OCI-LY3 (cell line): ENCODE results near the gene TBC1D5.

Source experiments
- H2AFZ ChIP-seq: fragments of 200-600, 300-600 bp; shearing (Covaris generic); 2 replicates; pipeline ENCODE4 v1.6.0; 2014; ENCODE audit warnings: antibody characterized with exemption, low read depth, low read length
- H3K27ac ChIP-seq: fragments of 200-600, 300-600 bp; sonication (generic); 2 replicates; pipeline ENCODE4 v1.5.1; 2014; ENCODE audit warnings: mild to moderate bottlenecking, low read length, moderate library complexity, mixed read lengths
- H3K27me3 ChIP-seq: fragments of 200-600, 300-600 bp; sonication (generic); 2 replicates; pipeline ENCODE4 v1.6.1; 2014; ENCODE audit warnings: low read depth, low read length, mixed read lengths
- H3K36me3 ChIP-seq: fragments of 200-600, 300-600 bp; sonication (generic); replicated peaks from 2 replicates; pipeline ENCODE3; 2014; ENCODE audit warnings: low read depth, low read length, mixed read lengths
- H3K4me1 ChIP-seq: fragments of 300-600, 200-600 bp; sonication (generic); 2 replicates; pipeline ENCODE4 v1.6.1; 2014; ENCODE audit warnings: low read length, mixed read lengths
- H3K4me2 ChIP-seq: fragments of 200-600, 300-600 bp; sonication (generic); 2 replicates; pipeline ENCODE4 v1.6.1; 2014; ENCODE audit warnings: low read length, mixed read lengths
- H3K4me3 ChIP-seq: fragments of 300-600, 200-600 bp; sonication (generic); 2 replicates; pipeline ENCODE4 v1.5.1; 2014; ENCODE audit warnings: antibody characterized with exemption, mild to moderate bottlenecking, low read length, moderate library complexity
- H3K79me2 ChIP-seq: fragments of 300-600, 200-600 bp; shearing (Covaris generic); 2 replicates; pipeline ENCODE4 v1.6.1; 2014; ENCODE audit warnings: mild to moderate bottlenecking, low read length, mixed read lengths
- H3K9ac ChIP-seq: fragments of 300-600, 200-600 bp; shearing (Covaris generic); 2 replicates; pipeline ENCODE4 v1.6.0; 2014; ENCODE audit warnings: mild to moderate bottlenecking, low read length, moderate library complexity
- H3K9me3 ChIP-seq: fragments of 200-600, 300-600 bp; shearing (Covaris generic); 2 replicates; pipeline ENCODE4 v1.6.1; 2014; ENCODE audit warnings: low read length, mixed read lengths; ENCODE audit not compliant: insufficient read depth
- H4K20me1 ChIP-seq: fragments of 200-600, 300-600 bp; sonication (generic); 2 replicates; pipeline ENCODE4 v1.6.1; 2016; ENCODE audit warnings: low read length, mixed read lengths; ENCODE audit not compliant: insufficient read depth
- EZH2phosphoT487 ChIP-seq: fragments of 200-600 bp; shearing (Covaris generic); IDR thresholded peaks from 2 replicates; pipeline ENCODE4 v1.6.1; 2018; ENCODE audit warnings: antibody characterized with exemption, mixed run types, low read depth
- TF ChIP-seq, protein P1 (sequence below): fragments of 200-600, 300-600 bp; sonication (generic); IDR thresholded peaks from 2 replicates; pipeline ENCODE4 v1.5.1; 2014; ENCODE audit warnings: antibody characterized with exemption, low read length, low read depth

TBC1D5 gene

DNA sequence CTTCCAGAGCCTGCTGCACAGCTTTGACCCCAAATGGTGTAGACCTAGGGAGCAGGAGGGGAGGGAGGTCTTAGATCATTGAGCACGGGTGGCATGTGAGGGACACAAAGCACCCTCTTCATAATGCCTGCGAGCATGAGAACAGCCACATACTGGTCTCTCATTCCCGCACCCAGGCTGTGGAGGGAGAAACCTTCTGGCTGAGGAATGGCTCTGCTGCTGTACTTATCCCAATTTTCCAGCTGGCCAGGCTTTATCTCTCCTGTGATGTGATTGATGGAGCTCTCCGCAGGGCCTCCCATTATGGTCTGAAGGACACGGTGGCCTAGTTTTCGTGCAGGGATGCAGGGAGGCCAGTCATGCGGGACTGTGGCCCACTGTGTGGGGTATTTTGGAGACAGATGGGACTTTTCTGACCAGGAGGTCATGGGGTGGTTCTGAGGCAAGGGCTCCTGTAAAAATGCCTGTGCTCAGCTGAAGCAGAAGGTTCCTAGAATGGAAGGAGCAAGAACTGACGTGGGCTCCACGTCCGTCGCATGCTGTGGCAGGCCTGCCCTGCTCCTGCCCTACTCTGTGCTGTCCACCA is 606.2 kb downstream of the TBC1D5 start:
- TF ChIP-seq, protein P1, sequence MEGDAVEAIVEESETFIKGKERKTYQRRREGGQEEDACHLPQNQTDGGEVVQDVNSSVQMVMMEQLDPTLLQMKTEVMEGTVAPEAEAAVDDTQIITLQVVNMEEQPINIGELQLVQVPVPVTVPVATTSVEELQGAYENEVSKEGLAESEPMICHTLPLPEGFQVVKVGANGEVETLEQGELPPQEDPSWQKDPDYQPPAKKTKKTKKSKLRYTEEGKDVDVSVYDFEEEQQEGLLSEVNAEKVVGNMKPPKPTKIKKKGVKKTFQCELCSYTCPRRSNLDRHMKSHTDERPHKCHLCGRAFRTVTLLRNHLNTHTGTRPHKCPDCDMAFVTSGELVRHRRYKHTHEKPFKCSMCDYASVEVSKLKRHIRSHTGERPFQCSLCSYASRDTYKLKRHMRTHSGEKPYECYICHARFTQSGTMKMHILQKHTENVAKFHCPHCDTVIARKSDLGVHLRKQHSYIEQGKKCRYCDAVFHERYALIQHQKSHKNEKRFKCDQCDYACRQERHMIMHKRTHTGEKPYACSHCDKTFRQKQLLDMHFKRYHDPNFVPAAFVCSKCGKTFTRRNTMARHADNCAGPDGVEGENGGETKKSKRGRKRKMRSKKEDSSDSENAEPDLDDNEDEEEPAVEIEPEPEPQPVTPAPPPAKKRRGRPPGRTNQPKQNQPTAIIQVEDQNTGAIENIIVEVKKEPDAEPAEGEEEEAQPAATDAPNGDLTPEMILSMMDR, result no peak
- no peak for TF ChIP-seq EZH2phosphoT487
- no peaks in the 10 kb centered on the region for H3K36me3 ChIP-seq
- H3K4me3 ChIP-seq, result no peak overlapping the region
- no peaks in the 10 kb centered on the region for H3K9me3 ChIP-seq
- H3K27me3 ChIP-seq, result peaks cover 3% of the 10 kb centered on the region; the same call in 1 of the 2 replicates
- H3K79me2 ChIP-seq, result no peaks in the 10 kb centered on the region
- no peak overlapping the region for H2AFZ ChIP-seq
- H3K4me2 ChIP-seq, result no peak overlapping the region
- no peaks in the 10 kb centered on the region for H4K20me1 ChIP-seq
- H3K27ac ChIP-seq, result no peak overlapping the region
- no peak overlapping the region for H3K9ac ChIP-seq
- H3K4me1 ChIP-seq, result no peaks in the 10 kb centered on the region

DNA sequence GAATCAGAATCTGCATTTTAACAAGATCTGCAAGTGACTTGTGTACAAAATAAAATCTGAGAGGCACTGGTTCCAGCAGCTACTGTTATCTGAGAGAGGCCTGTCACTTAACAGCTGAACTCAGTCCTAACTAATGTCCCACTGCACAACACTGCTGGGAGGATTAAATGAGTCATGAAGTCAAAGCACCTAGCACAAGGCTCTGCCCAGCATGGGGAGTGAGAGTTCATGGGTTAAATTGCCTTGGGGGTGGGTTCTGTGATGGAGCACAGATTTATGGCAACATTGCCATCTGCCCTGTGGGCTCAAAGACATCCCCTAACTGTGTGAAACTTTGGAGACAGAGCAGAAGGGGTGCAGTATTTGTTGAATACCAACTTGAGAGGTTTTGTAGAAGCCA is 606.7 kb downstream of the TBC1D5 start:
- H3K9ac ChIP-seq, result no peak overlapping the region
- no peaks in the 10 kb centered on the region for H4K20me1 ChIP-seq
- H2AFZ ChIP-seq, result no peak overlapping the region
- no peaks in the 10 kb centered on the region for H3K36me3 ChIP-seq
- H3K27ac ChIP-seq, result no peak overlapping the region
- H3K9me3 ChIP-seq, result no peaks in the 10 kb centered on the region
- H3K4me2 ChIP-seq, result no peak overlapping the region
- H3K4me1 ChIP-seq, result no peaks in the 10 kb centered on the region
- H3K79me2 ChIP-seq, result no peaks in the 10 kb centered on the region
- H3K4me3 ChIP-seq, result no peak overlapping the region
- no peak for TF ChIP-seq EZH2phosphoT487
- TF ChIP-seq, protein P1, result no peak
- peaks cover 3% of the 10 kb centered on the region; the same call in 1 of the 2 replicates for H3K27me3 ChIP-seq

DNA sequence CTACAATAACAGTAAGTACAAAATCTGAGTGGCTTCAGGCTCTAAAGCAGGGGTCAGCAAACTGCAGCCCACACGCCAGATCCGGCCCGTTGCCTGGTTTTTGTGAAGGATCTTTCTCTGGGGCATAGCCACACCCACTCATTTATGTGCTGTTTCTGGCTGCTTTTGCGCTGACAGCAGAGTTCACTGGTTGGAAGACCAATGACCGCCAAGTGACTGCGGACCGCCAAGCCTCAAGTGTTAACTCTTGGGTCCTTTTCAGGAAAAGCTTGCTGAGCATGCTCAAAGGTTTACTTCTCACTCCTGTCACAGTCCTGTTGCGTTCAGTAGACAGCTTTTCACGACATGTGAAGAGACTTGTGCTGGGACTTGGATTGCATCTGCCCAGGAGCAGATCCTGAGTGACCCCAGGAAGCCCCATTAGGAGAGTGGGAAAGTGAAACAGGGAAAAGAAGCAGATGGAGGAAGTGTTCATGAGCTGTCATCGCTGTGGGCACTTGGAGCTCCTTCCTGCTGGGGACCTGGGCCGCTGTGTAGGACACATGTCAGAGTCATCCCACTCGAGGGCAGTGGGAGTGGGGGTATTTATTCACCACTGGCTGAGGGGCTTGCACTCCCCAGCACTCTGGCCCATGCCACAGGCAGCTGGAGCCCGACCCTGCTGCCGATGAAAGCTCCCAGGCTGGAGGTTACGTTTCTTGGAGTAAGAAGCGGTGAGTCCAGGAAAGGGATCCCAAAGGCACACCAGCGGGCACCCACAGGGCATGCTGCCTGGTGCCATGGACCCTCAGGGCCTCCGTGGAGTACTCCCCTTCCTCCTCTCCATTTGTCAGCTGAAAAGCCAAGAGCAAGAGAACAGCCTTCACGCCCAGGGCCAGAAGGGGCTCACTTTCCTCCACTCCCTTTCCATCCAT is 608.5 kb downstream of the TBC1D5 start:
- Histone ChIP-seq H3K79me2 (no peaks in the 10 kb centered on the region), H2AFZ (no peak overlapping the region), H3K27me3 (0 out of 2 replicates have a peak, but pooled peaks cover 3% of the 10 kb centered on the region), H3K27ac (no peak overlapping the region), H3K9ac (no peak overlapping the region), H3K9me3 (no peaks in the 10 kb centered on the region), H4K20me1 (no peaks in the 10 kb centered on the region), H3K36me3 (no peaks in the 10 kb centered on the region), H3K4me1 (no peaks in the 10 kb centered on the region), H3K4me3 (no peak overlapping the region), H3K4me2 (no peak overlapping the region)
- TF ChIP-seq, protein P1, result no peak
- TF ChIP-seq EZH2phosphoT487, result no peak
